LNCaP clone FGC (cell line): ENCODE measurements around the gene HAUS6.
"Not testable (repeated sequence)": the region's sequence is repeated elsewhere in the genome, so short reads cannot be mapped to it uniquely, and the experiment has no call there.

Experiments used
- DNase-seq: peaks from one replicate; pipeline ENCODE4 v3.0.0-alpha.2; 2011; ENCODE audit warnings: low read depth
- H3K4me3 ChIP-seq: 2 replicates; pipeline ENCODE4 v1.5.1; 2011; ENCODE audit warnings: mild to moderate bottlenecking, low read depth, low read length, control low read depth
- CTCF ChIP-seq: IDR thresholded peaks from 2 replicates; pipeline ENCODE4 v1.5.1; 2012; ENCODE audit warnings: mild to moderate bottlenecking; ENCODE audit not compliant: control insufficient read depth, insufficient read depth; ENCODE audit errors: extremely low read depth

HAUS6 gene

GRCh38 chr9:19022206-19022605 is 80.5 kb downstream of the HAUS6 start:
- no peak for DNase-seq
- TF ChIP-seq CTCF, result no peak
- H3K4me3 ChIP-seq, result no peak overlapping the region

GRCh38 chr9:19021649-19022048 is 81.1 kb downstream of the HAUS6 start:
- DNase-seq, H3K4me3 ChIP-seq: not testable (repeated sequence)

GRCh38 chr9:19020886-19021455 is 81.7 kb downstream of the HAUS6 start:
- no peak for DNase-seq
- no peak for TF ChIP-seq CTCF
- H3K4me3 ChIP-seq, result no peak overlapping the region

DNA sequence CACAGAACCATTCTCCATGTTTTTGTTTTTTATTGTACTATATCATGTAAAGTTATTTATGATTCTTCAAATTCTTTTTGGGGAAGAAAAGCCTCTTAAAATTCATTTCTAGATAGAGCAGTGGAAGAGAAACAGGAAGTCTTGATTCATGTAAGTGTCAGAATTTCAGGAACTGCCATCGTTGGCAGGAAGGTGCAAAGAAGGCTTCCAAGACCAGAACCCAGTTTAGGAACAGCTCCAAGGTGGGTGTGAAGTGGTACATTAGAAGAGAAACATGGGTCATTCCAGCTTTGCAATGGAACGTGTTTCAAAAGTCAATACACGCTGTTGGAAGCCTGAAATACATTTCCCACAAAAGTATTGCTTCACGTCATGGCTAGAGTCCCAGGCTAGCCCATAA is 84.5 kb downstream of the HAUS6 start:
- H3K4me3 ChIP-seq, result no peak overlapping the region
- no peak for DNase-seq
- TF ChIP-seq CTCF, result no peak

- H3K4me3 ChIP-seq, result no peak overlapping the region
- no peak for TF ChIP-seq CTCF
- DNase-seq, result no peak
These were observed 93.2 kb downstream of the HAUS6 start for GRCh38 chr9:19009391-19009965.
